Stimulated activated naive B cell treated with anti-CD40 and anti-IgM and Interleukin-4, amounts not matched to agents 10 μg/mL and 1 μg/mL and 100 μg/mL, for 72 hours (primary cell): ENCODE measurements around the gene KRTAP9-4.
"Not testable (repeated sequence)": the region's sequence is repeated elsewhere in the genome, so short reads cannot be mapped to it uniquely, and the experiment has no call there.

ENCODE experiments used
- ATAC-seq, 2 donors: fragments of 150-1000 bp; cut with Tn5 transposase; replicated peaks; 2 replicates each; pipeline ENCODE4 v1.10.0; 2021; ENCODE audit warnings: moderate library complexity in 1 of 2
- DNase-seq: peaks from one replicate; pipeline ENCODE4 v3.0.0; 2021
- H3K27ac Mint-ChIP-seq: one replicate; pipeline ENCODE4 v1.8.0; 2022; ENCODE audit warnings: mild to moderate bottlenecking, mixed read lengths
- H3K27me3 Mint-ChIP-seq, 2 donors: one replicate each; pipeline ENCODE4 v1.8.0; 2022; ENCODE audit warnings: mixed read lengths in 2 of 2
- H3K36me3 Mint-ChIP-seq, 2 donors: one replicate each; pipeline ENCODE4 v1.8.0; 2022; ENCODE audit warnings: mixed read lengths in 2 of 2, mild to moderate bottlenecking in 1 of 2
- H3K4me1 Mint-ChIP-seq, 2 donors: one replicate each; pipeline ENCODE4 v1.8.0; 2022; ENCODE audit warnings: mixed read lengths in 2 of 2, mild to moderate bottlenecking in 1 of 2
- H3K4me3 Mint-ChIP-seq, 2 donors: one replicate each; pipeline ENCODE4 v1.8.0; 2022; ENCODE audit warnings: mild to moderate bottlenecking in 2 of 2, mixed read lengths in 2 of 2, moderate library complexity in 1 of 2
- H3K9me3 Mint-ChIP-seq, 2 donors: one replicate each; pipeline ENCODE4 v1.8.0; 2022; ENCODE audit warnings: mixed read lengths in 2 of 2, mild to moderate bottlenecking in 1 of 2

KRTAP9-4 gene, protein sequence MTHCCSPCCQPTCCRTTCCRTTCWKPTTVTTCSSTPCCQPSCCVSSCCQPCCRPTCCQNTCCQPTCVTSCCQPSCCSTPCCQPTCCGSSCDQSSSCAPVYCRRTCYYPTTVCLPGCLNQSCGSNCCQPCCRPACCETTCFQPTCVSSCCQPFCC

DNA sequence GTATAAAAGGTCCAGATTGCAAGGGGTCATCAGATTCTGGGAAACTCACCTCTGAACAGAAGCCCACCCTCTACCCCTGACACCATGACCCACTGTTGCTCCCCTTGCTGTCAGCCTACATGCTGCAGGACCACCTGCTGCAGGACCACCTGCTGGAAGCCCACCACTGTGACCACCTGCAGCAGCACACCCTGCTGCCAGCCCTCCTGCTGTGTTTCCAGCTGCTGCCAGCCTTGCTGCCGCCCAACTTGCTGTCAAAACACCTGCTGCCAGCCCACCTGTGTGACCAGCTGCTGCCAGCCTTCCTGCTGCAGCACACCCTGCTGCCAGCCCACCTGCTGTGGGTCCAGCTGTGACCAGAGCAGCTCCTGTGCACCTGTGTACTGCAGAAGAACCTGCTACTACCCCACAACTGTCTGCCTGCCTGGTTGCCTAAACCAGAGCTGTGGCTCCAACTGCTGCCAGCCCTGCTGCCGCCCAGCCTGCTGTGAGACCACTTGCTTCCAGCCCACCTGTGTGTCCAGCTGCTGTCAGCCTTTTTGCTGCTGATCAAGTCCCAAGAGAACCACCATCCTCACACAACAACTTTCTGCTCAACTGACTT lies at the start of gene KRTAP9-4:
Gene KRTAP9-4 (plus strand): TSS at position 51 of the 604 bp plus-strand sequence. CDS start 34 bp downstream, at position 85.
- H3K4me3 Mint-ChIP-seq, ATAC-seq, DNase-seq, H3K36me3 Mint-ChIP-seq, H3K27ac Mint-ChIP-seq, H3K9me3 Mint-ChIP-seq: not testable (repeated sequence)
- H3K27me3 Mint-ChIP-seq, result peaks cover 5 to 11% of the 10 kb centered on the region in 2 donors
- H3K4me1 Mint-ChIP-seq, result peaks cover 12 to 14% of the 10 kb centered on the region in 2 donors

DNA sequence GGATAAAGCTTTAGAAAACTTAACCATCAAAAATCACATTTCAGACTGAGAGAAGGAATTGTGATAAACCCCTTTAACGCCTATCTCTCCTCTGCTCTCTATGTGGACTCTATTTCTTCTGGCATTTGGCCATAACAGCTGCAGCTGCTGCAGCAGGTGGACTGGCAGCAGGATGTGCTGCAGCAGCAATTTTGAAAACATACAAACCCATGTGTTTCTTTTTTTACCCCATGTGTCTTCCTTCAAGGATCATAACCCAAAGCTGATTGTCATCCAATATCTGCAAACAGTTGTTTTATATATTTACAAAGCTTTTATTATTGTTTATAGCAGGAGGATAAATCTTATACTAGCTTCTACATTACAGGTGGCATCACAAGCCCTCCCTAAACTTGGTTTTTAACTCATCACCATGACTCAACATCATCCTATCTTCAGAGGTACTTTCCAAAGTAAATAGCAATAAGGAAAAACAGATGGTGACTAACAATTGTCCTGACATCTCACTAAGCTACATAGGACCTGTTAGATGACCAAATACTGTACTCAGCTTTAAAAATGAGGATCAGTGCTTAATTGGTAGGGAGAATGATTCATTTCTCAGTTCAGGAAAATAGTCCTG lies 37.5 kb upstream of the KRTAP9-4 start:
- DNase-seq, result no peak
- no peak overlapping the region for H3K27ac Mint-ChIP-seq
- peak; percentile 45 to 79 for ATAC-seq
- no peak overlapping the region for H3K4me3 Mint-ChIP-seq
- H3K36me3 Mint-ChIP-seq, result no peaks in the 10 kb centered on the region
- peaks cover 8 to 19% of the 10 kb centered on the region in 2 donors for H3K4me1 Mint-ChIP-seq
- peaks cover 0 to 1% of the 10 kb centered on the region in 2 donors for H3K9me3 Mint-ChIP-seq
- peaks cover 27 to 29% of the 10 kb centered on the region in 2 donors for H3K27me3 Mint-ChIP-seq

DNA sequence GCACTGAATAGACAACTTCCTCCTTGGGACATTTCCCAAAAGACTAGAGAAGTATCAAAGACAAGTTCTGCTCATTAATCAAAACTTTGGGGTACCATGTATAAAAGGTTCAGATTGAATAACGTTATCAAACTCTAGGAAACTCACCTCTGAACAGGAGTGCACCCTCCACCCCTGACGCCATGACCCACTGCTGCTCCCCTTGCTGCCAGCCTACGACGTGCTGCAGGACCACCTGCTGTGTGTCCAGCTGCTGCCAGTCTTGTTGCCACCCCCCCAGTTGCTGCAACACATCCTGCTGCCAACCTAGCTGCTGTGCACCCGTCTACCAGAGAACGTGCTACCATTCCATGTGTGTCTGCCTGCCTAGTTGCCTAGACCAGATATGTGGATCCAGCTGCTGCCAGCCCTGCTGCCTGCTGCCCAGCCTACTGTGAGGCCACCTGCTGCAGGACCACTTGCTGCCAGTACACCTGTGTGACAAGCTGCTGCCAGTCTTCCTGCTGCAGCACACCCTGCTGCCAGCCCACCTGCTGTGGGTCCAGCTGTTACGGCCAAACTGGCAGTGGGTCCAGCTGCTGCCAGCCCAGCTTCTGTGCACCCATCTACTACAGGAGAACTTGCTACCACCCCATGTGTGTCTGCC lies 36.8 kb upstream of the KRTAP9-4 start:
- H3K9me3 Mint-ChIP-seq, result peaks cover 0 to 1% of the 10 kb centered on the region in 2 donors
- ATAC-seq, result no peak
- H3K27ac Mint-ChIP-seq, result no peak overlapping the region
- DNase-seq, result no peak
- H3K27me3 Mint-ChIP-seq, result peaks cover 27 to 29% of the 10 kb centered on the region in 2 donors
- H3K4me1 Mint-ChIP-seq, result peaks cover 8 to 19% of the 10 kb centered on the region in 2 donors
- no peak overlapping the region for H3K4me3 Mint-ChIP-seq
- no peaks in the 10 kb centered on the region for H3K36me3 Mint-ChIP-seq

DNA sequence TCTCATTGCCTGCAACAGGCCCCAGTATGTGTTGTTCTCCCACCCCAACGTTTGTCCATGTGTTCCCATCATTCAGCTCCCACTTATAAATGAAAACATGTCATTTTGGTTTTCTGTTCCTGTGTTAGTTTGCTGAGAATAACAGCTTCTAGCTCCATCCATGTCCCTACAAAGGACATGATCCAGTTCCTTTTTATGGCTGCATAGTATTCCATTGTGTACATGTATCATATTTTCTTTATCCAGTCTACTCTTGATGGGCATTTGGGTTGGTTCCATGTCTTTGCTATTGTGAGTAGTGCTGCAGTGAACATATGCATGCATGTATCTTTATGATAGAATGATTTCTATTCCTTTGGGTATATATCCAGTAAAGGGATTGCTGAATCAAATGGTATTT lies 33.8 kb upstream of the KRTAP9-4 start:
- Mint-ChIP-seq H3K4me1 (peaks cover 8 to 19% of the 10 kb centered on the region in 2 donors), H3K9me3 (peaks cover 6 to 9% of the 10 kb centered on the region in 2 donors), H3K36me3 (peaks cover 1 to 9% of the 10 kb centered on the region in 2 donors), H3K27me3 (peaks cover 8 to 19% of the 10 kb centered on the region in 2 donors), H3K4me3 (no peak overlapping the region), H3K27ac (no peak overlapping the region)
- no peak for DNase-seq
- no peak for ATAC-seq

DNA sequence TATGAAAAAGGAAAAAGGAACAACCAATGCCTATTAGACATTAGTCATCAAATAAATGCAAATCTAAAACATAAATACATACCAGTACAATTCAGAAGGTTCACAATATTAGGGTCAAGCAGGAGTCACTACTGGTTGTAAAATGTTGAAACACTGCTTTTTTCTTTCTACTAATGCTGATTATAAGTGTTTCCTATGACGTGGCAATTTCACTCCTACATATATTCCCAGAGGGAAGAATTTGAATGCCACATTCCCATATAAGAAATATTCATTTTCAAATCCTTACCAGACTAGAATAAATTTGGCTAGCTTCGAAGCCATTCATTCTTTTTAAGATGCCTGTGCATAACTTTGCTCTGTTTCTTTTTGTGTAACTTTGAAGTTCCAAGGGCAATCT lies 25.7 kb upstream of the KRTAP9-4 start:
- H3K4me1 Mint-ChIP-seq, result no peaks in the 10 kb centered on the region
- ATAC-seq (no peak), DNase-seq (no peak)
- H3K4me3 Mint-ChIP-seq, result no peak overlapping the region
- peaks cover 7 to 9% of the 10 kb centered on the region in 2 donors for H3K27me3 Mint-ChIP-seq
- H3K27ac Mint-ChIP-seq, result no peak overlapping the region
- H3K36me3 Mint-ChIP-seq, result peaks cover 1 to 9% of the 10 kb centered on the region in 2 donors
- peaks cover 4 to 9% of the 10 kb centered on the region in 2 donors for H3K9me3 Mint-ChIP-seq

DNA sequence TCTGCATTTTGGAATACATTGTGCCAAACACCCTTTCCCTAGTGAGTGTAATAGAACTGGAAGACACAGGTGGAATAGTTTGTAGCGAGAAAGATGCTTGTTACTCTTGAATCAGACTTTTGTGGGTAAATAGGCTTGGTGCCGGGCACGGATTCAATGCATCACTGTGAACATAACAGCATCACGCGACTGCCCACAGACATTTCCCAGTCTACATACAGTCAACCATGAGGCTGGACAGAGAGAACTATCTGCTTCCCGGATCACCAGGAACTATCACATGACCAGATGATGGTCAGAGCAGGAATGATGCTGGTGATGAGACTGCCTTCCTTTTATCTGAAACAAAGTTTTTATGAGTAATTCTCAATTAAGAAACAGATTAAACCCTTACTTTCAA lies 23.4 kb upstream of the KRTAP9-4 start:
- ATAC-seq (no peak), DNase-seq (no peak)
- Mint-ChIP-seq H3K27me3 (peaks cover 6 to 7% of the 10 kb centered on the region in 2 donors), H3K4me1 (peaks cover 4 to 11% of the 10 kb centered on the region in 2 donors), H3K9me3 (no peaks in the 10 kb centered on the region), H3K27ac (no peak overlapping the region), H3K36me3 (no peaks in the 10 kb centered on the region), H3K4me3 (no peak overlapping the region)

DNA sequence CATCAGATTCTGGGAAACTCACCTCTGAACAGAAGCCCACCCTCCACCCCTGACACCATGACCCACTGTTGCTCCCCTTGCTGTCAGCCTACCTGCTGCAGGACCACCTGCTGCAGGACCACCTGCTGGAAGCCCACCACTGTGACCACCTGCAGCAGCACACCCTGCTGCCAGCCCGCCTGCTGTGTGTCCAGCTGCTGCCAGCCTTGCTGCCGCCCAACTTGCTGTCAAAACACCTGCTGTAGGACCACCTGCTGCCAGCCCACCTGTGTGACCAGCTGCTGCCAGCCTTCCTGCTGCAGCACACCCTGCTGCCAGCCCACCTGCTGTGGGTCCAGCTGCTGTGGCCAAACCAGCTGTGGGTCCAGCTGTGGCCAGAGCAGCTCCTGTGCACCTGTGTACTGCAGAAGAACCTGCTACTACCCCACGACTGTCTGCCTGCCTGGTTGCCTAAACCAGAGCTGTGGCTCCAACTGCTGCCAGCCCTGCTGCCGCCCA lies 22.8 kb upstream of the KRTAP9-4 start, which contains the start of gene KRTAP9-2:
Gene KRTAP9-2 (plus strand): TSS at position 51 of the 498 bp plus-strand sequence. CDS start 7 bp downstream, at position 58.
- DNase-seq, H3K4me3 Mint-ChIP-seq, H3K9me3 Mint-ChIP-seq, H3K27ac Mint-ChIP-seq, H3K27me3 Mint-ChIP-seq, ATAC-seq, H3K36me3 Mint-ChIP-seq: not testable (repeated sequence)
- H3K4me1 Mint-ChIP-seq, result peaks cover 5 to 11% of the 10 kb centered on the region in 2 donors

DNA sequence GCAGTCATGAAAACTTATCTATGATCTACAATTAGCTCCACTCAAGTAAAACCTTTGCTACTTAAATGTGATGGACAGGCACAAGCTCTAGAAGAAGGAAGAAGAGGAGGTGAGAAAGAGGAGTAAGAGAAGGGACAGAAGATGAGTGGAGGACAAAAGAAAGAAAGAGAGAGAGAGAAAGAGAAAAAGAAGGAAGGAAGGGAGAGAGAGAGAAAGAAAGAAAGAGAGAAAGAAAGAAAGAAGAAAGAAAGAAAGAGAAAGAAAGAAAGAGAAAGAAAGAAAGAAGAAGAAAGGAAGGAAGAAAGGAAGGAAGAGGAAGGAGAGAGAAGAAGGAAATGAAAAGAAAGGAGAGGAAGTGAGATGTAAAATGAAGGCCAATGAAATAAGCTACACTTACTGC lies 19.4 kb upstream of the KRTAP9-4 start:
- Mint-ChIP-seq H3K27me3 (peaks cover 9 to 15% of the 10 kb centered on the region in 2 donors), H3K9me3 (no peaks in the 10 kb centered on the region), H3K4me1 (peaks cover 11% of the 10 kb centered on the region in 2 donors), H3K36me3 (no peaks in the 10 kb centered on the region), H3K4me3 (no peak overlapping the region), H3K27ac (no peak overlapping the region)
- DNase-seq (no peak), ATAC-seq (no peak)

DNA sequence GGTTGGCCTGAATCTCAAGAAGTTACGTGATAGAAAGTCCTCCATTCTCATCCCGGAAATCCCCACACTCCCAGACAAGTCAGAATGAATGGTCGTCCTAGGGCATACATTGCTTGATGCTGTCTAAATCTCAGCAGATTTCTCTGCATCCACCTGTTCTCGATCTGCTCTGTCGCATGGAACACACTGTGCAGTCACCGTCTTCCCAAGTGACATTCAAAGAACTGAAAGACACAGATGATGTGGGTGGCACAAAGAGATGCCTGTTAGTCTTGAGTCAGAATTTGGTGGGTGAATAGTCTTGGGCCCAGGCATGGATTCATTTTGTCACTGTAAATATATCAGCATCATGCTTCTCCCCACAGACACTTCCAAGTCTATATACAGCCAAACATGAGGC lies 17.8 kb upstream of the KRTAP9-4 start:
- DNase-seq (no peak), ATAC-seq (no peak)
- H3K4me1 Mint-ChIP-seq, result peaks cover 11 to 17% of the 10 kb centered on the region in 2 donors
- no peak overlapping the region for H3K27ac Mint-ChIP-seq
- no peaks in the 10 kb centered on the region for H3K9me3 Mint-ChIP-seq
- H3K36me3 Mint-ChIP-seq, result no peaks in the 10 kb centered on the region
- H3K27me3 Mint-ChIP-seq, result peaks cover 14 to 23% of the 10 kb centered on the region in 2 donors
- H3K4me3 Mint-ChIP-seq, result no peak overlapping the region

DNA sequence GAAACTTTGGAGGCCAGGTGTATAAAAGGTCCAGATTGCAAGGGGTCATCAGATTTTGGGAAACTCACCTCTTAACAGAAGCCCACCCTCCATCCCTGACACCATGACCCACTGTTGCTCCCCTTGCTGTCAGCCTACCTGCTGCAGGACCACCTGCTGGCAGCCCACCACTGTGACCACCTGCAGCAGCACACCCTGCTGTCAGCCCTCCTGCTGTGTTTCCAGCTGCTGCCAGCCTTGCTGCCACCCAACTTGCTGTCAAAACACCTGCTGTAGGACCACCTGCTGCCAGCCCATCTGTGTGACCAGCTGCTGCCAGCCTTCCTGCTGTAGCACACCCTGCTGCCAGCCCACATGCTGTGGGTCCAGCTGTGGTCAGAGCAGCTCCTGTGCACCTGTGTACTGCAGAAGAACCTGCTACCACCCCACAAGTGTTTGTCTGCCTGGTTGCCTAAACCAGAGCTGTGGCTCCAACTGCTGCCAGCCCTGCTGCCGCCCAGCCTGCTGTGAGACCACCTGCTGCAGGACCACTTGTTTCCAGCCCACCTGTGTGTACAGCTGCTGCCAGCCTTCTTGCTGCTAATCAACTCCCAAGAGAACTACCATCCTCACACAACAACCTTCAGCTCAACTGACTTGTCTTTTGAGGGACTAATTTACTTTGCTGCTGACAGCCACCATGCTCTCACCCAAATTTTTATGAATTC lies 16.9 kb upstream of the KRTAP9-4 start, which contains the start of gene KRTAP9-3:
Gene KRTAP9-3 (plus strand): TSS at position 51 of the 707 bp plus-strand sequence. CDS start 53 bp downstream, at position 104.
- H3K27me3 Mint-ChIP-seq, result peaks cover 14 to 23% of the 10 kb centered on the region in 2 donors
- H3K4me1 Mint-ChIP-seq, result peaks cover 11 to 17% of the 10 kb centered on the region in 2 donors
- not testable (repeated sequence) for ATAC-seq, H3K27ac Mint-ChIP-seq, H3K4me3 Mint-ChIP-seq, H3K9me3 Mint-ChIP-seq, DNase-seq, H3K36me3 Mint-ChIP-seq

DNA sequence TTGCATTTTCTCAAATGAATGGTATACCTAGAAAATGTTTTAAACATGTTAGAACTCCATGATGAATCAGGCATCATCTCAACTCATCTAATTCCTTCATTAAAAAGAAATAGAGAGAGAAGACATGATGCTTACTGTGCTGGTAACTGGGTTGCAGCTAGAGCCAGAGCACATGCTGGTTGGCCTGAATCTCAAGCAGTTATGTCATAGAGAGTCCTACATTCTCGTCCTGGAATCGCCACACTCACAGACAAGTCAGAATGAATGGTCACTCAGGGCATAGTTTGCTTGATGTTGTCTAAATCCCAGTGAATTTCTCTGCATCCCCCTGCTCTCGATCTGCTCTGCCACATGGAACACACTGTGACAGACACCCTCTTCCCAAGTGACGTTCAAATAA lies 12.4 kb upstream of the KRTAP9-4 start:
- H3K4me3 Mint-ChIP-seq, H3K27ac Mint-ChIP-seq, H3K4me1 Mint-ChIP-seq, H3K36me3 Mint-ChIP-seq, ATAC-seq, DNase-seq, H3K9me3 Mint-ChIP-seq: not testable (repeated sequence)
- H3K27me3 Mint-ChIP-seq, result peaks cover 23 to 31% of the 10 kb centered on the region in 2 donors

DNA sequence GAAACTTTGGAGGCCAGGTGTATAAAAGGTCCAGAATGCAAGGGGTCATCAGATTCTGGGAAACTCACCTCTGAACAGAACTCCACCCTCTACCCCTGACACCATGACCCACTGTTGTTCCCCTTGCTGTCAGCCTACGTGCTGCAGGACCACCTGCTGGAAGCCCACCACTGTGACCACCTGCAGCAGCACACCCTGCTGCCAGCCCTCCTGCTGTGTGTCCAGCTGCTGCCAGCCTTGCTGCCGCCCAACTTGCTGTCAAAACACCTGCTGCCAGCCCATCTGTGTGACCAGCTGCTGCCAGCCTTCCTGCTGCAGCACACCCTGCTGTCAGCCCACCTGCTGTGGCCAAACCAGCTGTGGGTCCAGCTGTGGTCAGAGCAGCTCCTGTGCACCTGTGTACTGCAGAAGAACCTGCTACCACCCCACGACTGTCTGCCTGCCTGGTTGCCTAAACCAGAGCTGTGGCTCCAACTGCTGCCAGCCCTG lies 11.5 kb upstream of the KRTAP9-4 start, which contains the start of gene KRTAP9-8:
Gene KRTAP9-8 (plus strand): TSS at position 51 of the 489 bp plus-strand sequence. CDS start 53 bp downstream, at position 104.
- H3K4me1 Mint-ChIP-seq, H3K9me3 Mint-ChIP-seq, H3K4me3 Mint-ChIP-seq, H3K27ac Mint-ChIP-seq, DNase-seq, H3K36me3 Mint-ChIP-seq, ATAC-seq: not testable (repeated sequence)
- peaks cover 23 to 29% of the 10 kb centered on the region in 2 donors for H3K27me3 Mint-ChIP-seq

DNA sequence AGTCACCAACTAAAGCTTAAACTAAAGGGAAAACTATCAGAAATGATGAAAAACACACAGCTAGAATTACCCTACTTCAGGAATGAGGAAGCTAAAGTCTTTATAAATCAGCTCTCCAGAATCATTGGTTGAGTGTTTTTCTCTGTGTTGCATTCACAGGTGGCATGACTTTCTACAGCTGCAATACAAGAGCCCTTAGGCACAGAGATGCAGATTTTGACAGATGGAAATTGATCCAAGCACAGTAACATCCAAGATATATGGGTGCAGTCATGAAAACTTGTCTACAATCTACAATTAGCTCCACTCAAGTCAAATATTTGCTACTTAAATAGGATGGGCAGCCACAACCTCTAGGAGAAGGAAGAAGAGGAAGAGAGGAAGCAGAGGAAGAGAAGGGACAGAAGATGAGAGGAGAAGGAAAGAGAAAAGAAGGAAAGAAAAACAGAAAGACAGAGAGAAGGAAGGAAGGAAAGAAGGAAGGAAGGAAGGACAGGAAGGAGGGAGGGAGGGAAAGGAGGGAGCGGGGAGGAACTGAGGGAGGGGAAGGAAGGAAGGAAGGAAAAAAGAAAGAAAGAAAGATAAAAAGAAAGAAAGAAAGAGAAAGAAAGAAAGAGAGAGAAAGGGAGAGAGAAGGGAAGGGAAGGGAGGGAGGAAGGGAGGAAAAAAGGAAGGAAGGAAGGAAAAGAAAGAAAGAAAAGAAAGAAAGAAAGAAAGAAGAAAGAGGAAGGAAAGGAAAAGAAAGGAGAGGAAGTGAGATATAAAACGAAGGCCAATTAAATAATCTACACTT lies 2.3 kb upstream of the KRTAP9-4 start:
- not testable (repeated sequence) for H3K27ac Mint-ChIP-seq, H3K4me1 Mint-ChIP-seq, H3K27me3 Mint-ChIP-seq, H3K9me3 Mint-ChIP-seq, H3K4me3 Mint-ChIP-seq, H3K36me3 Mint-ChIP-seq, DNase-seq, ATAC-seq
